Sigmoid colon (tissue), 7 donors: ENCODE data around the gene ABCA5. TPM values are rescaled to one million over a fixed set of nuclear protein-coding genes. Genes with fewer than 3 reads are reported as not detected.

Source experiments
- DNase-seq: peaks from one replicate; pipeline ENCODE4 v3.0.0-alpha.2; 2019
- H3K27ac ChIP-seq, 4 donors: fragments of 200-600 bp; sonication (generic); one replicate each; pipeline ENCODE4 v1.5.1; 2016 to 2019; ENCODE audit warnings: mild to moderate bottlenecking in 1 of 4
- H3K27me3 ChIP-seq, 3 donors: fragments of 200-600 bp; sonication (generic); one replicate each; pipeline ENCODE4 v1.5.1; 2019; ENCODE audit warnings: mild to moderate bottlenecking in 1 of 3
- H3K36me3 ChIP-seq, 4 donors: fragments of 200-600 bp; sonication (generic); one replicate each; pipeline ENCODE4 v1.5.1; 2016 to 2019
- H3K4me1 ChIP-seq, 4 donors: fragments of 200-600 bp; sonication (generic); one replicate each; pipeline ENCODE4 v1.5.1; 2017 to 2019
- H3K4me3 ChIP-seq, 4 donors: fragments of 200-600 bp; sonication (generic); one replicate each; pipeline ENCODE4 v1.5.1; 2017 to 2019; ENCODE audit warnings: mild to moderate bottlenecking in 2 of 4, moderate library complexity in 1 of 4
- H3K9me3 ChIP-seq, 4 donors: fragments of 200-600 bp in 3 of 4; sonication (generic) in 3 of 4; one replicate each; pipeline versions ENCODE4 v1.5.1 to v1.6.1; 2013 to 2019
- EP300 ChIP-seq, 4 donors: sonication (generic); formaldehyde crosslinking; IDR thresholded peaks; one replicate each; pipeline ENCODE4 v1.6.1; 2017; ENCODE audit warnings: antibody characterized with exemption in 4 of 4
- POLR2A ChIP-seq, 2 donors: fragments of 450-650 bp; IDR thresholded peaks; one replicate each; pipeline ENCODE4 v1.6.1; 2016; ENCODE audit warnings: antibody characterized with exemption in 2 of 2, mild to moderate bottlenecking in 2 of 2, moderate library complexity in 2 of 2
- POLR2AphosphoS5 ChIP-seq, 4 donors: sonication (generic); formaldehyde crosslinking; IDR thresholded peaks; one replicate each; pipeline ENCODE4 v1.6.1; 2017; ENCODE audit warnings: antibody characterized with exemption in 4 of 4
- WGBS, 2 donors: extraction: QIAGEN DNeasy Blood & Tissue Kit; methylation state at CpG; one replicate each; pipeline ENCODE4 v1.1.7; 2013; 5-methylcytosine and 5-hydroxymethylcytosine counted together
- intact Hi-C: fragments of 100-400 bp; cut with DNase I; formaldehyde crosslinking; loops from one replicate; pipeline ENCODE4 v1.15.1; 2023
- polyA plus RNA-seq, 3 donors: library from polyadenylated mRNA; stranded (reverse); fragments of 200-250 nt; gene quantifications; one replicate each; pipeline ENCODE4 v1.2.3, GENCODE V29; 2013
- total RNA-seq, 4 donors: library from RNA; depleted of rRNA; stranded (reverse); fragments of >200 nt; gene quantifications; one replicate each; pipeline ENCODE4 v1.1.0, GENCODE V29; 2016
- TF ChIP-seq, protein P1 (sequence below), 4 experiments: fragments of 450-650 bp in 3 of 4; fragments of 200-600 bp in 1 of 4; IDR thresholded peaks; one replicate each; pipeline ENCODE4 v1.5.1; 2016 to 2019; ENCODE audit warnings: antibody characterized with exemption in 4 of 4, mild to moderate bottlenecking in 3 of 4, moderate library complexity in 2 of 4
- donor health status: healthy with polysubstance abuse.
- donor health status: Bipolar disorder and iron deficiency.
- donor health status: healthy.

The ABCA5 gene
- total and polyA plus RNA-seq, 7 donors: 2.5 to 23.5 (median 19.3) TPM

DNA sequence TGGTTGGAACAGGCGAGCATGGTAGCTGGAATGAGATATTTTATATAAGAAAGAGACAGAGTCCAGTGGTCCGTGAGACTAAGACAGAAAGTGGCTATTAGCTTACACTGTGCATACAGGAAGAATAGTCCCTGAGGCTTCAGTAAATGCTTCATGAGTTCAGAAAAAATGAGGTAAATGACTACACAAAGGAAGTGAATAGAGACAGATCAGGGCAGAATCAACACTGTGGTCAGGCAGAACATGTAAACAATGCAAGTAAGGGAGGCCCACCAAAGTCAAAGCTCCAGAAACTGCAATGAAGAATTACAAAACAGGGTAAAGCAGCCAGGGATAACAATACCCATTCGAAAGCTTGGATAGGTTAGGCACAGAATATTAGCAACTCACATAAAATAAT, 103.1 kb downstream of the ABCA5 start:
- Histone ChIP-seq H3K27ac (no peak overlapping the region), H3K4me1 (no peaks in the 10 kb centered on the region), H3K36me3 (no peaks in the 10 kb centered on the region), H3K9me3 (no peaks in the 10 kb centered on the region), H3K27me3 (no peaks in the 10 kb centered on the region), H3K4me3 (no peak overlapping the region)
- intact Hi-C loops: no loop called here
- no peak for TF ChIP-seq POLR2A (IDR thresholded peaks at IDR 0.05)
- TF ChIP-seq POLR2AphosphoS5 (IDR thresholded peaks at IDR 0.05): no peak
- no peak for TF ChIP-seq EP300 (IDR thresholded peaks at IDR 0.05)
- TF ChIP-seq, protein P1, sequence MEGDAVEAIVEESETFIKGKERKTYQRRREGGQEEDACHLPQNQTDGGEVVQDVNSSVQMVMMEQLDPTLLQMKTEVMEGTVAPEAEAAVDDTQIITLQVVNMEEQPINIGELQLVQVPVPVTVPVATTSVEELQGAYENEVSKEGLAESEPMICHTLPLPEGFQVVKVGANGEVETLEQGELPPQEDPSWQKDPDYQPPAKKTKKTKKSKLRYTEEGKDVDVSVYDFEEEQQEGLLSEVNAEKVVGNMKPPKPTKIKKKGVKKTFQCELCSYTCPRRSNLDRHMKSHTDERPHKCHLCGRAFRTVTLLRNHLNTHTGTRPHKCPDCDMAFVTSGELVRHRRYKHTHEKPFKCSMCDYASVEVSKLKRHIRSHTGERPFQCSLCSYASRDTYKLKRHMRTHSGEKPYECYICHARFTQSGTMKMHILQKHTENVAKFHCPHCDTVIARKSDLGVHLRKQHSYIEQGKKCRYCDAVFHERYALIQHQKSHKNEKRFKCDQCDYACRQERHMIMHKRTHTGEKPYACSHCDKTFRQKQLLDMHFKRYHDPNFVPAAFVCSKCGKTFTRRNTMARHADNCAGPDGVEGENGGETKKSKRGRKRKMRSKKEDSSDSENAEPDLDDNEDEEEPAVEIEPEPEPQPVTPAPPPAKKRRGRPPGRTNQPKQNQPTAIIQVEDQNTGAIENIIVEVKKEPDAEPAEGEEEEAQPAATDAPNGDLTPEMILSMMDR (IDR thresholded peaks at IDR 0.05): no peak
- 81 to 88% methylated on average over 3 of the region's 3 CpGs for WGBS, 2 donors
- DNase-seq: no peak

DNA sequence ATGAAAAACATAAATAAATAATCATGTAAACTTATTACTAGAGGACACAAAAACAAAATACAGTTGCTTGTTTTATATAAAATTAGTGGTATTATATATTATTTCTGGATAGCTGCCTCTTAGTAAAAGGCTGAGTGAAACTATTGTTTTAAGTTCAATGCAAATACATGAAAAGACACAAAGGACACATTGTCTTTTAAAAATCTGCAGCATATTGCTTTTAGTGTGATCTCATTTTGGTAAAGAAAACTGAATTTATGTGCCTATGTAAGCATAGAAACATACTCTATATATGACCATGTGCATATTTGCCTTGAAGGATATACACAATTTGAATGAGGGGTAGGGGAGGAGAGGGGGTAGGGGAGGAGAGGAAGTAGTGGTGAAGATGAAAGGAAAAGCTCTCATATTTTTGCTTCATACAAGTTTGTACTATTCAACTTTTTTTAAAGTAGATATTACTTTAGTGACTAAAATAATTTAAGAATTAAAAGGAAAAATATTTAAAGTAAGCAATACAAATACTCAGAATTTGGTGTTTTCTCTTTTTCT, 104.2 kb downstream of the ABCA5 start:
- Histone ChIP-seq H3K9me3 (no peaks in the 10 kb centered on the region), H3K27ac (no peak overlapping the region), H3K36me3 (peaks cover 0 to 3% (median 0%) of the 10 kb centered on the region in 4 donors), H3K4me1 (no peaks in the 10 kb centered on the region), H3K4me3 (no peak overlapping the region), H3K27me3 (no peaks in the 10 kb centered on the region)
- DNase-seq: no peak
- intact Hi-C loops: no loop called here
- TF ChIP-seq, protein P1 (IDR thresholded peaks at IDR 0.05): no peak
- TF ChIP-seq EP300 (IDR thresholded peaks at IDR 0.05) (no peak), POLR2AphosphoS5 (IDR thresholded peaks at IDR 0.05) (no peak), POLR2A (IDR thresholded peaks at IDR 0.05) (no peak)

DNA sequence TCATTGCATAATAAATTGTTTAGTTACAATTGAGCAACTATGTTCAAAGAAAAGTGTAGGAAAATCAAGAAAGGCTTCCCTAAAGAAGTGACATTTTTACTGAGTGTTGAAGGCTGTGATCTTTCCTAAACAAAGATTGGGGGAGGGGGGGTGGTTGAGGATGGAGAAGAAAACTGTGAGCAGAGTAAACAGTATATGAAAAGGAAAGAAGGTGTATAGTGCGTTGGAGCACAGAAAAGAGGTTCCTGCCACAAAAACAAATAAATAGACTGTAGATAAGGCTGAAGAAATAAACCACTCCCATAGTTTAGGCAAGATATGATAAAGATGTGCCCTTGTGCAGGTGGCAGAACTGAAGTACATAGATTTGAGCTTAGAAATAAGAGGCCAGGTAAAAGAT, 106.8 kb downstream of the ABCA5 start:
- Histone ChIP-seq H3K36me3 (peaks cover 0 to 3% (median 0%) of the 10 kb centered on the region in 4 donors), H3K4me1 (no peaks in the 10 kb centered on the region), H3K27ac (no peak overlapping the region), H3K4me3 (no peak overlapping the region), H3K27me3 (no peaks in the 10 kb centered on the region), H3K9me3 (no peaks in the 10 kb centered on the region)
- TF ChIP-seq, protein P1 (IDR thresholded peaks at IDR 0.05): no peak
- TF ChIP-seq POLR2A (IDR thresholded peaks at IDR 0.05) (no peak), EP300 (IDR thresholded peaks at IDR 0.05) (no peak), POLR2AphosphoS5 (IDR thresholded peaks at IDR 0.05) (no peak)
- intact Hi-C loops: no loop called here
- WGBS, 2 donors: 10 to 56% methylated on average over 1 of the region's 1 CpG
- no peak for DNase-seq

DNA sequence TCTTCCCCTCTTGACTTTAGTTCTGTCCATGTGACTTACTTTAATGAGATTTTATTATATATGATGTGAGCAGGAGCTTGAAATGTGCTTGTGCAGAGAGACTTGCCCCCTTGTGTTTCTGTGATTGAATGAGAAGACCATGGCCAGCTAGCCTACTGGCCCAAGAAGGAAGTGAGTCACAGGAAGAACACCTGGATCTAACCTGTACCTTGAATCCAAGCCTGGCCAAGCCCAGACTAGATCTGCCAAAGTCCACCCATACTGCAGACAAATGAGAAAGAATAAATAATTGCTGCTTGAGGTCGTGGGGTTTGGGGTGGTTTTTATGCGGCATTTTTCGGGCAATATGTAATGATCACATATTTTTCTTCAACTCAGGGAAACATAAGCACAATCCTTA, 107.9 kb downstream of the ABCA5 start:
- Histone ChIP-seq H3K4me3 (no peak overlapping the region), H3K27ac (no peak overlapping the region), H3K27me3 (no peaks in the 10 kb centered on the region), H3K9me3 (no peaks in the 10 kb centered on the region), H3K36me3 (peaks cover 0 to 3% (median 0%) of the 10 kb centered on the region in 4 donors), H3K4me1 (no peaks in the 10 kb centered on the region)
- intact Hi-C loops: no loop called here
- 76 to 90% methylated on average over 3 of the region's 3 CpGs for WGBS, 2 donors
- no peak for DNase-seq
- no peak for TF ChIP-seq POLR2AphosphoS5 (IDR thresholded peaks at IDR 0.05)
- TF ChIP-seq EP300 (IDR thresholded peaks at IDR 0.05): no peak
- TF ChIP-seq, protein P1 (IDR thresholded peaks at IDR 0.05): no peak
- TF ChIP-seq POLR2A (IDR thresholded peaks at IDR 0.05): no peak
